Keratinocyte (primary cell): ENCODE data around the gene ECE2. TPM values are rescaled to one million over a fixed set of nuclear protein-coding genes. Genes with fewer than 3 reads are reported as not detected.

Source experiments
- DNase-seq: peaks from one replicate; pipeline ENCODE4 v3.0.0-alpha.2; 2011; ENCODE audit warnings: low read depth, missing footprints, low spot score
- FAIRE-seq: peaks from 2 replicates; lab custom pipeline; 2011; peaks lifted over from hg19 to GRCh38; lab: Jason Lieb, UNC
- H2AFZ ChIP-seq: 2 replicates; pipeline ENCODE4 v1.6.0; 2012; ENCODE audit warnings: low read length, control low read depth, inconsistent platforms; ENCODE audit not compliant: control insufficient read depth
- H3K27ac ChIP-seq: 2 replicates; pipeline ENCODE4 v1.5.1; 2011; ENCODE audit warnings: low read length; ENCODE audit not compliant: control insufficient read depth, insufficient read depth
- H3K27me3 ChIP-seq: 3 replicates; pipeline ENCODE4 v1.6.0; 2011; ENCODE audit warnings: low read length; ENCODE audit not compliant: control insufficient read depth, insufficient read depth; ENCODE audit errors: extremely low read depth
- H3K36me3 ChIP-seq, 2 experiments: 2 replicates in 1 of 2; 3 replicates in 1 of 2; pipeline ENCODE4 v1.5.1; 2011; ENCODE audit warnings: low read length in 2 of 2, mild to moderate bottlenecking in 1 of 2; ENCODE audit not compliant: control insufficient read depth in 2 of 2, insufficient read depth in 2 of 2; ENCODE audit errors: extremely low read depth in 1 of 2
- H3K4me1 ChIP-seq: 3 replicates; pipeline ENCODE4 v1.5.1; 2011; ENCODE audit warnings: low read length; ENCODE audit not compliant: control insufficient read depth, insufficient read depth; ENCODE audit errors: extremely low read depth
- H3K4me2 ChIP-seq: 3 replicates; pipeline ENCODE4 v1.6.0; 2011; ENCODE audit warnings: low read depth, low read length; ENCODE audit not compliant: control insufficient read depth, insufficient read depth; ENCODE audit errors: extremely low read depth
- H3K4me3 ChIP-seq, 3 experiments: fragments of 200-600 bp in 1 of 3; sonication (generic) in 1 of 3; 2 replicates in 2 of 3; 3 replicates in 1 of 3; pipeline ENCODE4 v1.5.1; 2011 to 2016; ENCODE audit warnings: low read length in 3 of 3, mild to moderate bottlenecking in 3 of 3, control low read depth in 2 of 3, inconsistent platforms in 1 of 3, low read depth in 1 of 3, mixed read lengths in 1 of 3, mixed run types in 1 of 3, moderate library complexity in 1 of 3; ENCODE audit not compliant: control insufficient read depth in 2 of 3, insufficient read depth in 2 of 3; ENCODE audit errors: extremely low read depth in 1 of 3
- H3K79me2 ChIP-seq: 2 replicates; pipeline ENCODE4 v1.6.0; 2012; ENCODE audit warnings: low read length; ENCODE audit not compliant: control insufficient read depth, insufficient read depth
- H3K9ac ChIP-seq: 3 replicates; pipeline ENCODE4 v1.6.0; 2011; ENCODE audit warnings: low read length; ENCODE audit not compliant: control insufficient read depth, insufficient read depth; ENCODE audit errors: extremely low read depth
- H3K9me1 ChIP-seq: 3 replicates; pipeline ENCODE4 v1.6.0; 2011; ENCODE audit warnings: low read length; ENCODE audit not compliant: control insufficient read depth, insufficient read depth; ENCODE audit errors: extremely low read depth
- H3K9me3 ChIP-seq: 2 replicates; pipeline ENCODE4 v1.5.1; 2012; ENCODE audit warnings: low read depth, low read length; ENCODE audit not compliant: control insufficient read depth
- H4K20me1 ChIP-seq: 3 replicates; pipeline ENCODE4 v1.6.0; 2011; ENCODE audit warnings: low read length; ENCODE audit not compliant: control insufficient read depth, insufficient read depth; ENCODE audit errors: extremely low read depth
- EZH2 ChIP-seq: IDR thresholded peaks from one replicate; pipeline ENCODE4 v1.6.1; 2012; ENCODE audit warnings: inconsistent platforms, mild to moderate bottlenecking, low read length, moderate library complexity
- dilution Hi-C: fragments of 300-500 bp; cut with MboI; formaldehyde crosslinking; loops from one replicate; pipeline ENCODE4 v1.7.0; 2020; ENCODE audit warnings: low sequenced_read_pairs; ENCODE audit not compliant: extremely low pct_ligation_motif_present
- polyA plus RNA-seq, 5 experiments: library from polyadenylated mRNA; depleted of rRNA in 3 of 5; stranded (reverse) in 3 of 5; stranded (forward) in 1 of 5; unstranded in 1 of 5; fragments of >200 nt; gene quantifications; 1 replicate in 1 of 5; 2 replicates in 3 of 5; 3 replicates in 1 of 5; pipeline versions ENCODE4 v1.2.1 to v1.2.3, GENCODE V29; 2011 to 2012; ENCODE audit warnings: missing spikeins in 2 of 5, low read depth in 1 of 5, low replicate concordance in 1 of 5
- TF ChIP-seq, protein P1 (sequence below), 3 experiments: IDR thresholded peaks in 1 of 3; conservative IDR thresholded peaks in 1 of 3; optimal IDR thresholded peaks in 1 of 3; 2 replicates in 2 of 3; 3 replicates in 1 of 3; pipeline versions ENCODE3 to v1.5.1; 2011; ENCODE audit warnings: low read length in 3 of 3, mild to moderate bottlenecking in 3 of 3, moderate library complexity in 2 of 3, control low read depth in 1 of 3, inconsistent platforms in 1 of 3; ENCODE audit not compliant: insufficient read depth in 2 of 3; ENCODE audit errors: extremely low read depth in 1 of 3

ECE2 gene
- polyA plus RNA-seq, 1 donor (not counting 4 experiments of a cell fraction or from before 2014, with no cell fraction given) = not detected

DNA sequence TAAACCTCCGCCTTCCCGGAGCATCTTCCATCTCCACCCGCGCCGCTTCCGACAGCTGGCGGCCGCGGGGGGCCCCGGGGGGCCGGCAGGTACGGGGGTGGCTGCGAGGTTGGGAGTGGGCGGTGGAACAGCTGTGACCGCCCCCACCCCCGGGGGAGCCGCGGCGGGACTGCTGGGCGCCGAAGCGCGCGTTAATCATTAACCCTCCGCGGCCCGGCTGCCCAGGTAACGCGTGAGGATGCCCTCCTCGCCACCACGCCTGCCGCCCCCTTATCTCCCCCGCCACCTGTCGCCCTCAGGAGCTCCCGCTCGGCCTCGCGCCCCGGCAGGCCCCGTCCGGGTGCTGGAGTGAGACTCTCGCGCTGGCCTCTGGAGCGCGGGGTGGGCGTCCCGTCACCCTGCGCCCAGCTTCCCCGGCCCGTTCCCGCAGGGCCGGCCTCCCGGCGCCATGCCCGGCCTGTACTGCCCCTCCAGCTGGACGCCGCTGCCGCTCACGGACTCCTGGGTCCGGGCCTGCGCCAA lies 45.7 kb upstream of the ECE2 start:
- H4K20me1 ChIP-seq = no peaks in the 10 kb centered on the region
- no peaks in the 10 kb centered on the region for H3K36me3 ChIP-seq
- no peak overlapping the region for H3K27ac ChIP-seq
- no peak for DNase-seq
- no peaks in the 10 kb centered on the region for H3K79me2 ChIP-seq
- no peaks in the 10 kb centered on the region for H3K9me1 ChIP-seq
- H3K4me1 ChIP-seq = peaks cover 9% of the 10 kb centered on the region
- no peak overlapping the region for H2AFZ ChIP-seq
- H3K27me3 ChIP-seq = peaks cover 59% of the 10 kb centered on the region
- no peaks in the 10 kb centered on the region for H3K9me3 ChIP-seq
- peak overlapping the region; percentile 67 for H3K4me2 ChIP-seq
- TF ChIP-seq EZH2 = no peak
- TF ChIP-seq, protein P1, sequence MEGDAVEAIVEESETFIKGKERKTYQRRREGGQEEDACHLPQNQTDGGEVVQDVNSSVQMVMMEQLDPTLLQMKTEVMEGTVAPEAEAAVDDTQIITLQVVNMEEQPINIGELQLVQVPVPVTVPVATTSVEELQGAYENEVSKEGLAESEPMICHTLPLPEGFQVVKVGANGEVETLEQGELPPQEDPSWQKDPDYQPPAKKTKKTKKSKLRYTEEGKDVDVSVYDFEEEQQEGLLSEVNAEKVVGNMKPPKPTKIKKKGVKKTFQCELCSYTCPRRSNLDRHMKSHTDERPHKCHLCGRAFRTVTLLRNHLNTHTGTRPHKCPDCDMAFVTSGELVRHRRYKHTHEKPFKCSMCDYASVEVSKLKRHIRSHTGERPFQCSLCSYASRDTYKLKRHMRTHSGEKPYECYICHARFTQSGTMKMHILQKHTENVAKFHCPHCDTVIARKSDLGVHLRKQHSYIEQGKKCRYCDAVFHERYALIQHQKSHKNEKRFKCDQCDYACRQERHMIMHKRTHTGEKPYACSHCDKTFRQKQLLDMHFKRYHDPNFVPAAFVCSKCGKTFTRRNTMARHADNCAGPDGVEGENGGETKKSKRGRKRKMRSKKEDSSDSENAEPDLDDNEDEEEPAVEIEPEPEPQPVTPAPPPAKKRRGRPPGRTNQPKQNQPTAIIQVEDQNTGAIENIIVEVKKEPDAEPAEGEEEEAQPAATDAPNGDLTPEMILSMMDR (optimal IDR thresholded peaks at IDR 0.05 in 1 of 3, IDR thresholded peaks at IDR 0.05 in 1 of 3, conservative IDR thresholded peaks at IDR 0.05 in 1 of 3; ENCODE audit: extremely low read depth in 1 of 3, insufficient read depth in 2 of 3, low read length in 3 of 3) = no peak
- dilution Hi-C loops = no loop called here
- H3K9ac ChIP-seq = no peak overlapping the region
- H3K4me3 ChIP-seq = peak overlapping the region in 1 of 3 experiments; percentile 10
- no peak for FAIRE-seq

DNA sequence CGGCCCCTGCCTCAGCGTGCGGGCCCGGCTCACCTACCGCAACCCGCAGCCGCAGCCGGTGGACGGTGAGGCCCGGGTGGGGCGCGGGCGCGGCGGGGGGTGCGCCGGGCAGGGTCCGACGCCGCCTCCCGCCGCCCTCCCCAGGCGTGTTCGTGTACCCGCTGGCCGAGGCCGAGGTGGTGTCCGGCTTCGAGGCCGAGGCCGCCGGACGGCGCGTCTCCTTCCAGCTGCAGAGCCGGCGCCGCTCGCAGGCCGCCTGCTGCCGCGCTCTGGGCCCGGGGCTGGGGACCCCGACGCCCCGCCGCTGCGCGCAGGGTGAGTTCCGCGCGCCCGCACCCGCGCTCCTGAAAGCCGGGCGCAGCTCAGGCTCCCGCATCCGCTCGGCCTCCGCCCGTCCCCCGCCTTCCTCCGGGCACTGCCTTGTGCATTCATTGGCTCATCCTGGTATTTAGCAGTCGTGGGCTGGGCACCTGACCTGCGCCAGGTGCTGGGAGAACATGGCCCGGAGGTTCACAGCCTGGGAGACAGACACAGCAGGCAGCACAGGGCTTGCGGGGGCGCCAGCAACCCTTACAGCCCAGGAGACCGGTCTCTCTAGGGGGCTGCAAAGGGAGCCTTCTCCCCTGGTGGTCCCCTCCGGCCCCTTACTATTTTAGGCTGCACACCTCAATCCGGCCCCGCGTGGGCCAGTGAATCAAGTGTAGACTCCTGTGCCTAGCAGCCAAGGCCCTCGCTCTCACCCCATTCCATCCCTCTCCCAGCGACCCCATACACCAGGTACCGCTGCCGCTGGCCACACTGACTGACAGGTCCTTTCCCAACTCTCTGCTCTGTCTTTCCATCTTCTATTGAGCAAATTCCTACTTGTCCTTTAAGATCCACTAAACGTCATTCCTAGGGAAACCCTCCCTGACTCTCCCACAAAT lies 45.0 kb upstream of the ECE2 start:
- DNase-seq = no peak
- peak overlapping the region in 2 of 3 experiments; percentile 10 to 38 for H3K4me3 ChIP-seq
- H4K20me1 ChIP-seq = no peaks in the 10 kb centered on the region
- TF ChIP-seq, protein P1 (optimal IDR thresholded peaks at IDR 0.05 in 1 of 3, IDR thresholded peaks at IDR 0.05 in 1 of 3, conservative IDR thresholded peaks at IDR 0.05 in 1 of 3; ENCODE audit: extremely low read depth in 1 of 3, insufficient read depth in 2 of 3, low read length in 3 of 3) = no peak
- peak; percentile 84 for TF ChIP-seq EZH2
- FAIRE-seq = no peak
- H3K4me2 ChIP-seq = peak overlapping the region; percentile 32
- H3K9me1 ChIP-seq = no peaks in the 10 kb centered on the region
- no peaks in the 10 kb centered on the region for H3K9me3 ChIP-seq
- H3K27me3 ChIP-seq = peaks cover 59% of the 10 kb centered on the region
- H3K36me3 ChIP-seq = no peaks in the 10 kb centered on the region
- H2AFZ ChIP-seq = no peak overlapping the region
- dilution Hi-C loops = no loop called here
- no peak overlapping the region for H3K27ac ChIP-seq
- no peak overlapping the region for H3K9ac ChIP-seq
- peaks cover 9% of the 10 kb centered on the region for H3K4me1 ChIP-seq
- no peaks in the 10 kb centered on the region for H3K79me2 ChIP-seq
